IMR-90 (cell line): ENCODE data around the gene CEP126.

Experiments used
- POLR2A ChIP-seq: IDR thresholded peaks from 2 replicates; pipeline ENCODE4 v1.6.1; 2012; ENCODE audit warnings: mild to moderate bottlenecking, low read depth, low read length
- RFX5 ChIP-seq: IDR thresholded peaks from 2 replicates; pipeline ENCODE4 v1.8.0; 2012; ENCODE audit warnings: low read depth, mild to moderate bottlenecking, low read length, moderate library complexity
- TF ChIP-seq, protein P1 (sequence below): conservative IDR thresholded peaks from 2 replicates; pipeline ENCODE4 v1.5.1; 2012; ENCODE audit warnings: mild to moderate bottlenecking, low read depth, low read length, improper control_type of control experiment

GRCh38 chr11:102036757-102037156, 121.9 kb downstream of the CEP126 start:
- TF ChIP-seq, protein P1, sequence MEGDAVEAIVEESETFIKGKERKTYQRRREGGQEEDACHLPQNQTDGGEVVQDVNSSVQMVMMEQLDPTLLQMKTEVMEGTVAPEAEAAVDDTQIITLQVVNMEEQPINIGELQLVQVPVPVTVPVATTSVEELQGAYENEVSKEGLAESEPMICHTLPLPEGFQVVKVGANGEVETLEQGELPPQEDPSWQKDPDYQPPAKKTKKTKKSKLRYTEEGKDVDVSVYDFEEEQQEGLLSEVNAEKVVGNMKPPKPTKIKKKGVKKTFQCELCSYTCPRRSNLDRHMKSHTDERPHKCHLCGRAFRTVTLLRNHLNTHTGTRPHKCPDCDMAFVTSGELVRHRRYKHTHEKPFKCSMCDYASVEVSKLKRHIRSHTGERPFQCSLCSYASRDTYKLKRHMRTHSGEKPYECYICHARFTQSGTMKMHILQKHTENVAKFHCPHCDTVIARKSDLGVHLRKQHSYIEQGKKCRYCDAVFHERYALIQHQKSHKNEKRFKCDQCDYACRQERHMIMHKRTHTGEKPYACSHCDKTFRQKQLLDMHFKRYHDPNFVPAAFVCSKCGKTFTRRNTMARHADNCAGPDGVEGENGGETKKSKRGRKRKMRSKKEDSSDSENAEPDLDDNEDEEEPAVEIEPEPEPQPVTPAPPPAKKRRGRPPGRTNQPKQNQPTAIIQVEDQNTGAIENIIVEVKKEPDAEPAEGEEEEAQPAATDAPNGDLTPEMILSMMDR = no peak
- TF ChIP-seq POLR2A = no peak
- TF ChIP-seq RFX5 = no peak
